ENCODE measurements around the gene TAF11L2.
"Not testable (repeated sequence)": the region's sequence is repeated elsewhere in the genome, so short reads cannot be mapped to it uniquely, and the experiment has no call there.

TAF11L2 gene

GRCh38 chr5:17497931-17498330 lies at the start of gene TAF11L2:
TAF11L2 (plus strand) TSS chr5:17498231.
- not testable (repeated sequence) for H3K9me3 ChIP-seq (ENCODE audit: control insufficient read depth, insufficient read depth, low read length); H3K36me3 ChIP-seq (ENCODE audit: control insufficient read depth, insufficient read depth, low read length); H3K9ac ChIP-seq (ENCODE audit: low read depth, low read length); H3K27me3 ChIP-seq (ENCODE audit: control insufficient read depth, insufficient read depth, low read length); H3K4me3 ChIP-seq (ENCODE audit: low read depth, low read length); H3K4me1 ChIP-seq (ENCODE audit: control insufficient read depth, insufficient read depth, low read length); H3K27ac ChIP-seq (ENCODE audit: low read depth, low read length)

- H3K4me3 ChIP-seq (ENCODE audit: low read depth, low read length): no peak overlapping the region
- H3K36me3 ChIP-seq (ENCODE audit: control insufficient read depth, insufficient read depth, low read length): no peaks in the 10 kb centered on the region
- H3K27me3 ChIP-seq (ENCODE audit: control insufficient read depth, insufficient read depth, low read length): no peaks in the 10 kb centered on the region
- no peaks in the 10 kb centered on the region for H3K4me1 ChIP-seq (ENCODE audit: control insufficient read depth, insufficient read depth, low read length)
- H3K27ac ChIP-seq (ENCODE audit: low read depth, low read length): no peak overlapping the region
- H3K9ac ChIP-seq (ENCODE audit: low read depth, low read length): no peak overlapping the region
- H3K9me3 ChIP-seq (ENCODE audit: control insufficient read depth, insufficient read depth, low read length): no peaks in the 10 kb centered on the region
Measured at GRCh38 chr5:17448877-17449276, 49.2 kb upstream of the TAF11L2 start.

DNA sequence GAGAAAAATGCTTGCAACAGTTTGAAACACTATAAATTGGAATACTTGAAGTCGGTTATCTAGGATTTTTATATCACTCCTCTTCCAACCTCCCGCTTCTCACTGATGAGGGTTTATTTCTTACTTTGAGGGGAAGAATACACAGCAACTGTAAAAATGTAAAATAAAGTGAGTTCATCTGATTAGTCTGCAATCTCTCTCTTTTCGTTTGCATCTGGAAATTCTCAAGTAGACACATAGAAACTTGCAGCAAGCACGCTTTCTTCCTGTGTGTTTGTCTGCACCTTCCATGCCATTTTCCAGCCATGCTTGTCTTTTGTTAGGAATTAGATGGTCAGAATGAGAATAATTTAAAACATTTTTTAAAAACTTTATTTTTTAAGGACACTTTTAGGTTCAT lies 45.1 kb upstream of the TAF11L2 start:
- no peaks in the 10 kb centered on the region for H3K27me3 ChIP-seq (ENCODE audit: control insufficient read depth, insufficient read depth, low read length)
- H3K4me1 ChIP-seq (ENCODE audit: control insufficient read depth, insufficient read depth, low read length): no peaks in the 10 kb centered on the region
- no peak overlapping the region for H3K9ac ChIP-seq (ENCODE audit: low read depth, low read length)
- H3K27ac ChIP-seq (ENCODE audit: low read depth, low read length): no peak overlapping the region
- H3K4me3 ChIP-seq (ENCODE audit: low read depth, low read length): no peak overlapping the region
- H3K36me3 ChIP-seq (ENCODE audit: control insufficient read depth, insufficient read depth, low read length): no peaks in the 10 kb centered on the region
- H3K9me3 ChIP-seq (ENCODE audit: control insufficient read depth, insufficient read depth, low read length): no peaks in the 10 kb centered on the region

- no peaks in the 10 kb centered on the region for H3K36me3 ChIP-seq (ENCODE audit: control insufficient read depth, insufficient read depth, low read length)
- no peaks in the 10 kb centered on the region for H3K4me1 ChIP-seq (ENCODE audit: control insufficient read depth, insufficient read depth, low read length)
- no peak overlapping the region for H3K9ac ChIP-seq (ENCODE audit: low read depth, low read length)
- no peaks in the 10 kb centered on the region for H3K27me3 ChIP-seq (ENCODE audit: control insufficient read depth, insufficient read depth, low read length)
- H3K27ac ChIP-seq (ENCODE audit: low read depth, low read length): no peak overlapping the region
- H3K9me3 ChIP-seq (ENCODE audit: control insufficient read depth, insufficient read depth, low read length): no peaks in the 10 kb centered on the region
- no peak overlapping the region for H3K4me3 ChIP-seq (ENCODE audit: low read depth, low read length)
Measured at GRCh38 chr5:17455942-17456341, 42.1 kb upstream of the TAF11L2 start.

- H3K9me3 ChIP-seq (ENCODE audit: control insufficient read depth, insufficient read depth, low read length): no peaks in the 10 kb centered on the region
- H3K36me3 ChIP-seq (ENCODE audit: control insufficient read depth, insufficient read depth, low read length): no peaks in the 10 kb centered on the region
- no peak overlapping the region for H3K4me3 ChIP-seq (ENCODE audit: low read depth, low read length)
- H3K27ac ChIP-seq (ENCODE audit: low read depth, low read length): no peak overlapping the region
- H3K9ac ChIP-seq (ENCODE audit: low read depth, low read length): no peak overlapping the region
- H3K4me1 ChIP-seq (ENCODE audit: control insufficient read depth, insufficient read depth, low read length): peaks cover 5% of the 10 kb centered on the region; the same call in 1 of the 2 replicates
- no peaks in the 10 kb centered on the region for H3K27me3 ChIP-seq (ENCODE audit: control insufficient read depth, insufficient read depth, low read length)
Measured at GRCh38 chr5:17461793-17462192, 36.2 kb upstream of the TAF11L2 start.

DNA sequence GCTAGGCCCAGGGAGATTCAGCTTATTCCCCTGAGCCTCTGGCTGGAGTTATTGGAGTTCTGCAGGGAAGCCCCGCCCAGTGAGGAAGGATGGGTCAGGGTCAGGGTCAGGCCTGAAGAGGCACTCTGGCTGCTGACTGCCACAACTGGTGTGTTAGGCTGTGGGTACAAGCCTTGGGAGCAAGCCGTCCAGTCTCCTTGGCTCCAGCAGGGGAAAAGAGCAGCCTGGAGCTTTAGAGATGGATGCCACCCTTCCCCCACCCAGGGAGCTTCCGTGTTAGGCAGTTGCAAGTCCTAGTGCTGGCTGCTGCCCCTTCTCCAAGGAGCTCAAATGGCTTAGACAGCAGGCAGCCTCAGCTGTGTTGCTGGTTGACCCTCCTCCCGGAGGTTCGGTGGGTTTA lies 34.4 kb upstream of the TAF11L2 start:
- Histone ChIP-seq H3K4me1 (ENCODE audit: control insufficient read depth, insufficient read depth, low read length) (peaks cover 5% of the 10 kb centered on the region; the same call in 1 of the 2 replicates), H3K27me3 (ENCODE audit: control insufficient read depth, insufficient read depth, low read length) (no peaks in the 10 kb centered on the region), H3K36me3 (ENCODE audit: control insufficient read depth, insufficient read depth, low read length) (no peaks in the 10 kb centered on the region), H3K9me3 (ENCODE audit: control insufficient read depth, insufficient read depth, low read length) (no peaks in the 10 kb centered on the region), H3K9ac (ENCODE audit: low read depth, low read length) (no peak overlapping the region), H3K4me3 (ENCODE audit: low read depth, low read length) (no peak overlapping the region), H3K27ac (ENCODE audit: low read depth, low read length) (no peak overlapping the region)

GRCh38 chr5:17470064-17470463 lies 28.0 kb upstream of the TAF11L2 start:
- no peak overlapping the region for H3K4me3 ChIP-seq (ENCODE audit: low read depth, low read length)
- H3K27me3 ChIP-seq (ENCODE audit: control insufficient read depth, insufficient read depth, low read length): no peaks in the 10 kb centered on the region
- no peak overlapping the region for H3K27ac ChIP-seq (ENCODE audit: low read depth, low read length)
- H3K36me3 ChIP-seq (ENCODE audit: control insufficient read depth, insufficient read depth, low read length): no peaks in the 10 kb centered on the region
- H3K9ac ChIP-seq (ENCODE audit: low read depth, low read length): no peak overlapping the region
- H3K9me3 ChIP-seq (ENCODE audit: control insufficient read depth, insufficient read depth, low read length): no peaks in the 10 kb centered on the region
- no peaks in the 10 kb centered on the region for H3K4me1 ChIP-seq (ENCODE audit: control insufficient read depth, insufficient read depth, low read length)

DNA sequence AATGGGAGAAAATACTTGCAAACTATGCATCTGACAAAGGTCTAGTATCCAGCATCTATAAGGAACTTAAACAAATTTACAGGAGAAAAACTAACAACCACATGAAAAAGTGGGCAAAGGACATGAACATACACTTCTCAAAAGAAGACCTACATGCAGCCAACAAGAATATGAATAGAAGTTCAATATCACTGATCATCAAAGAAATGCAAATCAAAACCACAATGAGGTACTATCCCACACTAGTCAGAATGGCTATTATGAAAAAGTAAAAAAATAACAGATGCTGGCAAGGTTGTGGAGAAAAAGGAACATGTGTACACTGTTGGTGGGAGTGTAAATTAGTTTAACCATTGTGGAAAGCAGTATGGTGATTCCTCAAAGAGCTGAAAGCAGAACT lies 23.0 kb upstream of the TAF11L2 start:
- not testable (repeated sequence) for H3K4me3 ChIP-seq (ENCODE audit: low read depth, low read length); H3K9ac ChIP-seq (ENCODE audit: low read depth, low read length); H3K9me3 ChIP-seq (ENCODE audit: control insufficient read depth, insufficient read depth, low read length); H3K27ac ChIP-seq (ENCODE audit: low read depth, low read length); H3K27me3 ChIP-seq (ENCODE audit: control insufficient read depth, insufficient read depth, low read length); H3K36me3 ChIP-seq (ENCODE audit: control insufficient read depth, insufficient read depth, low read length); H3K4me1 ChIP-seq (ENCODE audit: control insufficient read depth, insufficient read depth, low read length)

GRCh38 chr5:17477043-17477442 lies 21.0 kb upstream of the TAF11L2 start:
- Histone ChIP-seq H3K4me3 (ENCODE audit: low read depth, low read length) (no peak overlapping the region), H3K9ac (ENCODE audit: low read depth, low read length) (no peak overlapping the region), H3K36me3 (ENCODE audit: control insufficient read depth, insufficient read depth, low read length) (no peaks in the 10 kb centered on the region), H3K27ac (ENCODE audit: low read depth, low read length) (no peak overlapping the region), H3K4me1 (ENCODE audit: control insufficient read depth, insufficient read depth, low read length) (peaks cover 6% of the 10 kb centered on the region), H3K9me3 (ENCODE audit: control insufficient read depth, insufficient read depth, low read length) (no peaks in the 10 kb centered on the region), H3K27me3 (ENCODE audit: control insufficient read depth, insufficient read depth, low read length) (no peaks in the 10 kb centered on the region)

DNA sequence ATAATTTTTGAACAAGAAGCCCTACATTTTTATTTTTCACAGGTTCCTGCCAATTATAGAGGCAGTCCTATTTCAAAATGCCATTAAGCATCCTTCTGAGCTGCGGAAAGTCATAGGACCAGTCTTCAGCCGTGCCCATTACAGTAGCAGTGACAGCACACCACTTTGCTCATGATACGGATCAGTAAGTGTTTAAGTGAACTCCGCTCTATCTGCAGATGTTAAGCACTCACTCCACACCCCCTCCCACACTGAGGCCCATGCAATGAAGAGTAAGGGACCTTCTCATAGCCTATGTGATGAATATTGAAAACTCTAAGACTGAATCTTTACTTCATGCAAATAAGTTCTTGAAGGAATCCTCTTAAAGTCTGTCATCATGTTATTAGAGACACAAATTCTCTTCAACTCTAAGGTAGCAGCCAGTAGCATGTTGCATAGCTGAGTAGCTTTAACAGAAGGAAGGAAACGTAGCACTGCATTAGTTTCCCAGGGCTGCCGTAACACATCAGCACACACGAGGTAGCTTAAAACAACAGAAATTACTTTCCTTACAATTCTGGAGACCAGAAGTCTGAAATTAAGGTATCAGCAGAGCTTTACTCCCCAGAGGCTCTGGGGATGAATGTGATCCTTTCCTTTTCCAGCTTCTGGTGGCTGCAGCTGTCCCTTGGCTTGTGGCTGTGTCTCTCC lies 20.3 kb upstream of the TAF11L2 start:
- Histone ChIP-seq H3K4me3 (ENCODE audit: low read depth, low read length) (no peak overlapping the region), H3K9ac (ENCODE audit: low read depth, low read length) (no peak overlapping the region), H3K27ac (ENCODE audit: low read depth, low read length) (no peak overlapping the region), H3K36me3 (ENCODE audit: control insufficient read depth, insufficient read depth, low read length) (no peaks in the 10 kb centered on the region), H3K27me3 (ENCODE audit: control insufficient read depth, insufficient read depth, low read length) (no peaks in the 10 kb centered on the region), H3K4me1 (ENCODE audit: control insufficient read depth, insufficient read depth, low read length) (peaks cover 6% of the 10 kb centered on the region), H3K9me3 (ENCODE audit: control insufficient read depth, insufficient read depth, low read length) (no peaks in the 10 kb centered on the region)

DNA sequence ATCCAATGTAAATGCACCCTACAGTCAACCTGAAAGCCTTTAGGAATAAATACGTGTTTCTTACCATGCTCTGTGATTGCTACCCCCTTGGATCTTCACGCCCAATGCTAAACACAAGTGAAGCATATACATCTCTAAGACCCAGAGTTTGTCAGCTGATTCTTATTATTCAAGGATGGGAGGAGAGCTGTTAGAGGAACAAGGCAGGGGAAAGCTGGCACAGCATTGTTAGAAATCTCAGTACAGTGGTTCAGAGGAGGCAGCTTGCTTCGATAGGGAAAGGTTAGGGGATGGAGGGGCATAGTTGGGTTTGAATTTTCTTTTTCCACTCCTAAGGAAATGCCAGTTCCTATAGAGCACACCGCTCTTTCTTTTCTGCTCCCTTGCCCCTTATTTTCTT lies 16.7 kb upstream of the TAF11L2 start:
- no peak overlapping the region for H3K27ac ChIP-seq (ENCODE audit: low read depth, low read length)

More for the DNA sequence above, 16.7 kb upstream of the TAF11L2 start:
- Histone ChIP-seq H3K36me3 (ENCODE audit: control insufficient read depth, insufficient read depth, low read length) (no peaks in the 10 kb centered on the region), H3K27me3 (ENCODE audit: control insufficient read depth, insufficient read depth, low read length) (no peaks in the 10 kb centered on the region), H3K9me3 (ENCODE audit: control insufficient read depth, insufficient read depth, low read length) (no peaks in the 10 kb centered on the region), H3K4me1 (ENCODE audit: control insufficient read depth, insufficient read depth, low read length) (peaks cover 6% of the 10 kb centered on the region), H3K4me3 (ENCODE audit: low read depth, low read length) (no peak overlapping the region), H3K9ac (ENCODE audit: low read depth, low read length) (no peak overlapping the region)
